ENCODE measurements around the gene STXBP5. TPM values are rescaled to one million over a fixed set of nuclear protein-coding genes. Genes with fewer than 3 reads are reported as not detected.
"Not testable (repeated sequence)": the region's sequence is repeated elsewhere in the genome, so short reads cannot be mapped to it uniquely, and the experiment has no call there.

STXBP5 gene
- total RNA-seq, 1 donor from 2014 or later, result 28.6 TPM

DNA sequence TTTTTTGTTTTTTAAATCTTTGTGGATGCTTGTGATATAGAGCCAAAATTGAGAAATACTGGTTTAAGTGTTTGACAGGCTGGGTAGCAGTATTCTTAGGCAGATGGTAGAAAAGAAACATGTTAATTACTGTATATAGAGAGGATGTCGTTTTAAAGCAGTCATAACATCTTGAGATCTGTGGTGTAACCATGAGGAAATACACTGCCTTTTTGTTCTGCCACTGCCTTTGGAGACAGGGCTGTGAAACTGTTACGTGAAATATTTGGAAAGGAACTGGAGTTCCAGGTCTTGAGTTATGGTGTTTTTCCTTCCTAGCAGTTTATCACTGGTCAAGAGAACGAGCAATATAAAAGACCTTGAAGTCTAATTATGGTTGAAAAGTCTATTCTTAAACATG is 19.5 kb downstream of the STXBP5 start:
- H3K4me3 Mint-ChIP-seq, result no peak overlapping the region
- no peaks in the 10 kb centered on the region for H3K9me3 Mint-ChIP-seq
- no peaks in the 10 kb centered on the region for H3K27me3 Mint-ChIP-seq
- no peak overlapping the region for H3K27ac Mint-ChIP-seq
- H3K36me3 Mint-ChIP-seq (ENCODE audit: low read depth), result peaks cover 29% of the 10 kb centered on the region
- intact Hi-C loops (cut with micrococcal nuclease), result no loop called here
- peaks cover 13% of the 10 kb centered on the region for H3K4me1 Mint-ChIP-seq
- no peak for DNase-seq

- Mint-ChIP-seq H3K9me3 (no peaks in the 10 kb centered on the region), H3K27me3 (no peaks in the 10 kb centered on the region), H3K4me3 (no peak overlapping the region), H3K4me1 (peaks cover 11% of the 10 kb centered on the region), H3K36me3 (ENCODE audit: low read depth) (peaks cover 19% of the 10 kb centered on the region), H3K27ac (no peak overlapping the region)
- intact Hi-C loops (cut with micrococcal nuclease), result no loop called here
- DNase-seq, result no peak
These were observed 22.0 kb downstream of the STXBP5 start for GRCh38 chr6:147226163-147226724.

DNA sequence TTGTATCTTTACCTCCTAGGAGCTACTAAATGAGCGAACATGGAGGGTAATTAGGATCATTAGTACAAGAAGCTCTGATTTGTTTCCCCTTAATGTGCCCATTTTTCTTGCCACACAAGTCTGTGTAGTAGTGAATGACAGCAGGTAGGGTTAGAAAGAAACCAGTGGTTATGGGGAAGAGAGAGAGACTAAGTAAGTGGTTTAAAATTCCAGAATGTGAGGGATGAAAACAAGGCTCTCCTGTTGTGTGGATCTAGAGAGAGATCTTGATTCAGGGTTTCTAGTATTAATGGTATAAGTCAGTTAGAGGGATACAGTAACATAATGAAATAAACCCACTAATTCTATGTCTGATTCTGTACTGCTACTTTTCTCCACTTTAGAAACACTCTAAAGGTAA is 22.7 kb downstream of the STXBP5 start:
- Mint-ChIP-seq H3K36me3 (ENCODE audit: low read depth) (peaks cover 18% of the 10 kb centered on the region), H3K4me1 (peaks cover 9% of the 10 kb centered on the region), H3K27ac (no peak overlapping the region), H3K4me3 (no peak overlapping the region), H3K9me3 (no peaks in the 10 kb centered on the region), H3K27me3 (no peaks in the 10 kb centered on the region)
- no peak for DNase-seq
- intact Hi-C loops (cut with micrococcal nuclease), result no loop called here

DNA sequence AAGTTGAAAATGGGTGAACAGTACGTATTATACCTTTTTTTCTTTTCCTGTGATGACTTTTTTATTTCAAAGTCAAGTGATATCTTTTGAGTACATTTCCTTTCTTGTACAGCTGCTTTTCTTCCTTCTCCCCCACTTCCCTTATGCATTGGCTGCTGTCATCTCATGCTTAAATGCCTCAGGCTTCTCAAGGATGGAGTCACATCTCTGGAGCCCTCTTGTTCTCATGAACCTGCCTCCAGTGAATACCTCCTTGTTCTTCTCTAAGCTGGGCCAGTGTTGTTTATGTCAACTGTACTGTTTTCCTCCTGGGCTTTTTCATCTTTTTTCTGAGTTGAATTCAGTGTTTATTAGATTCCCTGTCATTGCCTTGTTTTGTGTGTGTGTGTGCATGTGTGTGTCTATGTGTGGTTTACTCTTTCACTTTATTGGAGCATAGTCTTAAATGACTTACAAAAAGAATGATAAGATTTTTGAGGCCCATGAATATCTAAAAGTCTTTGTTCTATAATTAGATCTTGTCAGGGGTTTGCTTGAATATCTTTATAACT is 23.6 kb downstream of the STXBP5 start:
- H3K36me3 Mint-ChIP-seq (ENCODE audit: low read depth), result peaks cover 13% of the 10 kb centered on the region
- H3K4me1 Mint-ChIP-seq, result peaks cover 7% of the 10 kb centered on the region
- no peaks in the 10 kb centered on the region for H3K27me3 Mint-ChIP-seq
- no peak overlapping the region for H3K4me3 Mint-ChIP-seq
- no peak overlapping the region for H3K27ac Mint-ChIP-seq
- no peak for DNase-seq
- no peaks in the 10 kb centered on the region for H3K9me3 Mint-ChIP-seq
- intact Hi-C loops (cut with micrococcal nuclease), result no loop called here

DNA sequence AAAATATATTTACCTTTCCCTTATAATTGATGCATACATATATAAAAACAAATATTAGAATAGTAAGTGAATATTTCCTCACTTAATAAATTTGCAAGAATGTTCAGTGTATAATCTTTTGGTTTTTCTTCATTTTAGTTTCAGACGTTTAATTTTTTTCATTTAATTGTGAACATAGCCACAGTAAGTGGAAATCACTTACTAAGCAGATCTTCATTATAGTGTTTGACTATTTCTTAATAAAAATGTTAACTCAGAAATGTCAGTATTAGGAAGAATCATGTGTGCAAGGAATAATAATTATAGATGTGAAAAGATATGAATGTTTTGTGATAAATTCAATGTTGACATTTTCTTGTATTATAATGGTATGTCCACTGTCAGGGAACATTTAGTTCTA is 27.4 kb downstream of the STXBP5 start:
- H3K36me3 Mint-ChIP-seq (ENCODE audit: low read depth), result peaks cover 10% of the 10 kb centered on the region
- peaks cover 7% of the 10 kb centered on the region for H3K4me1 Mint-ChIP-seq
- H3K4me3 Mint-ChIP-seq, result no peak overlapping the region
- no peaks in the 10 kb centered on the region for H3K27me3 Mint-ChIP-seq
- H3K9me3 Mint-ChIP-seq, result no peaks in the 10 kb centered on the region
- no peak overlapping the region for H3K27ac Mint-ChIP-seq
- intact Hi-C loops (cut with micrococcal nuclease), result no loop called here
- DNase-seq, result no peak

DNA sequence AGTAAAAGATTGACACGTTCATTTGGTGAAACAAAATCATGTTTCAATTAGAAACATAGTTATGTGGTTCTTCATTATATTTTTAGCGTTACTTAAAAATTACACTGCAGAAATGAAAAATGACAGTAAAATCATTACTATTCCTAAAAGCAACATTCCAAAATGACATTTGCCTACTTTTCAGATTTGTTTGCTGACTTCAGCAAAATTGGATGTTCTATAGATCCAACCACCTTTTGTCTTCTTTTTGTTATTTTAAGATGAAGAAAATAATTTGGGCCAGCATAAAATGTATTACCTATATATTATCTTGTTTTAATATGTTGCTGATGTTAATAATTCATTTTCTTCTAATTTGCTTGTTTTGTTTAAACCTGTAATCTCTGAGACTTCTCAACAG is 30.5 kb downstream of the STXBP5 start:
- no peak overlapping the region for H3K4me3 Mint-ChIP-seq
- intact Hi-C loops (cut with micrococcal nuclease), result no loop called here
- no peak for DNase-seq
- H3K27ac Mint-ChIP-seq, result no peak overlapping the region
- H3K27me3 Mint-ChIP-seq, result no peaks in the 10 kb centered on the region
- H3K9me3 Mint-ChIP-seq, result no peaks in the 10 kb centered on the region
- no peaks in the 10 kb centered on the region for H3K4me1 Mint-ChIP-seq
- H3K36me3 Mint-ChIP-seq (ENCODE audit: low read depth), result peaks cover 22% of the 10 kb centered on the region

DNA sequence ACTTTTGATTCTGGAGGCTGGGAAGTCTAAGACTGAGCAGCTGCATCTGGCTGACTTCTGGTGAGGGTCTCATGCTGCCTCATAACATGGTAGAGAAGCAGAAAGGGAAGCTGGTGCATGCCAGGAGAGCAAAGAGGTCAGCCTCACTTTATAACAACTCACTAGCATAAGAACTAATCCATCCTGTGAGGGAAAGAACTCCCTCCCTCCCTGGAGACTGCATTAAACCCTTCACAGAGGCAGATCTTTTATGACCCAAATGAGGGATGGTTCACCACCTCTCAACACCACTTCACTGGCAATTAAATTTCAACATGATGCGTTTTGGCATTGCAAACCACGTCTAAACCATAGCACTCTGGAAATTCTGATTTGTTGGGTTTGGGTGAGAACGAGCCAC is 33.9 kb downstream of the STXBP5 start:
- no peaks in the 10 kb centered on the region for H3K27me3 Mint-ChIP-seq

DNA sequence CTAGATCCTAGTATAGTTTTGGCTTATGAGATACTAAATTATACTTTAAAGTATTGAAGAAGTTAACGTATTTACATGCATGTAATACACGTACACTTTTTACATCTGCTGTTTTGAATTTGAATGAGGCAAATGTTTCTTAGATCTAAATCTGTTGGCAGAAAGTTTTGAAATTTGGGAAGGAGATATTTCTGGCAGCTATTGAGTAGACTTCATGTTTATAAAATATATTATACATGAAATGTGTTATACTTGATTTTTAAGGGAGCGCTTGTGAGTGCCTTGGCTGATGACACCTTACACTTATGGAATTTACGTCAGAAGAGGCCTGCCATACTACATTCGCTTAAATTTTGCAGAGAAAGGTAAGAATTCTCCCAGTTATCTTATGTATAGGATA is 34.7 kb downstream of the STXBP5 start:
- Mint-ChIP-seq H3K4me1 (no peaks in the 10 kb centered on the region), H3K27me3 (no peaks in the 10 kb centered on the region), H3K9me3 (no peaks in the 10 kb centered on the region), H3K27ac (no peak overlapping the region), H3K36me3 (ENCODE audit: low read depth) (peaks cover 26% of the 10 kb centered on the region), H3K4me3 (no peak overlapping the region)
- intact Hi-C loops (cut with micrococcal nuclease), result no loop called here
- DNase-seq, result no peak

More for the DNA sequence above, 33.9 kb downstream of the STXBP5 start:
- H3K4me3 Mint-ChIP-seq, result no peak overlapping the region
- H3K36me3 Mint-ChIP-seq (ENCODE audit: low read depth), result peaks cover 25% of the 10 kb centered on the region
- no peaks in the 10 kb centered on the region for H3K4me1 Mint-ChIP-seq
- no peak for DNase-seq
- intact Hi-C loops (cut with micrococcal nuclease), result no loop called here
- no peaks in the 10 kb centered on the region for H3K9me3 Mint-ChIP-seq
- H3K27ac Mint-ChIP-seq, result no peak overlapping the region

DNA sequence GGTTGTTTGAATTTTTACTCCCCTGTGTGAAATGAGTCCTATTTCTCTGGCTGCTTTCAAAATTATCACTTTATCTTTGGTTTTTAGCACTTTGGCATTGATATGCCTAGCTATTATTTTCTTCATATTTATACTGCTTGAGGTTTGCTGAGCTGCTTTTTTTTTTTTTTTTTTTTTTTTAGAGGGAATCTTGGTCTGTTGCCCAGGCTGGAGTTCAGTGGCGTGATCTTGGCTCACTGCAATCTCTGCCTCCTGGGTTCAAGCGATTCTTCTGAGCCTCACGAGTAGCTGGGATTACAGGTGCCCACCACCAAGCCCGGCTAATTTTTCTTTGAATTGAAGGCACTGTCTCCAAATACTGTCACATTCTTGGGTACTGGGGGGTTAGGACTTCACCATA is 40.6 kb downstream of the STXBP5 start:
- no peak overlapping the region for H3K4me3 Mint-ChIP-seq
- H3K27me3 Mint-ChIP-seq, result no peaks in the 10 kb centered on the region
- intact Hi-C loops (cut with micrococcal nuclease), result no loop called here
- no peak overlapping the region for H3K27ac Mint-ChIP-seq
- H3K4me1 Mint-ChIP-seq, result peaks cover 4% of the 10 kb centered on the region
- DNase-seq, result no peak
- H3K36me3 Mint-ChIP-seq (ENCODE audit: low read depth), result peaks cover 35% of the 10 kb centered on the region
- H3K9me3 Mint-ChIP-seq, result peaks cover 6% of the 10 kb centered on the region

DNA sequence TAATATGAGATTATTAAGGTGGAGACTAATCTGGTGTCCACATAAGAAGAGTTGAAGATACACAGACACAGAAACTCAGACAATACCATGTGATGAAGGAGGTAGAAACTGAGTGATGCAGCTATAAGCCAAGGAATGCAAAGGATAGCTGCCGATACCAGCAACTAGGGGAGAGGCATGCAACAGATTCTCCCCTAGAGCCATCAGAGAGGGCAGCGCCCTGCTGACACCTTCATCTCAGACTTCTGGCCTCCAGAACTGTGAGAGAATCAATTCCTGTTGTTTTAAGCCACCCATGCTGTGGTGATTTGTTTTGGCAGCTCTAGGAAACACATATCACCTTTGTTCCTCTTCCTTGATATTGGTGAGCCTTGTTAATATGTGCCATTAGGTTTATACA is 41.5 kb downstream of the STXBP5 start:
- peaks cover 8% of the 10 kb centered on the region for H3K9me3 Mint-ChIP-seq
- no peak for DNase-seq
- H3K36me3 Mint-ChIP-seq (ENCODE audit: low read depth), result peaks cover 39% of the 10 kb centered on the region
- H3K27ac Mint-ChIP-seq, result no peak overlapping the region
- intact Hi-C loops (cut with micrococcal nuclease), result no loop called here
- no peaks in the 10 kb centered on the region for H3K27me3 Mint-ChIP-seq
- no peak overlapping the region for H3K4me3 Mint-ChIP-seq
- H3K4me1 Mint-ChIP-seq, result peaks cover 4% of the 10 kb centered on the region

DNA sequence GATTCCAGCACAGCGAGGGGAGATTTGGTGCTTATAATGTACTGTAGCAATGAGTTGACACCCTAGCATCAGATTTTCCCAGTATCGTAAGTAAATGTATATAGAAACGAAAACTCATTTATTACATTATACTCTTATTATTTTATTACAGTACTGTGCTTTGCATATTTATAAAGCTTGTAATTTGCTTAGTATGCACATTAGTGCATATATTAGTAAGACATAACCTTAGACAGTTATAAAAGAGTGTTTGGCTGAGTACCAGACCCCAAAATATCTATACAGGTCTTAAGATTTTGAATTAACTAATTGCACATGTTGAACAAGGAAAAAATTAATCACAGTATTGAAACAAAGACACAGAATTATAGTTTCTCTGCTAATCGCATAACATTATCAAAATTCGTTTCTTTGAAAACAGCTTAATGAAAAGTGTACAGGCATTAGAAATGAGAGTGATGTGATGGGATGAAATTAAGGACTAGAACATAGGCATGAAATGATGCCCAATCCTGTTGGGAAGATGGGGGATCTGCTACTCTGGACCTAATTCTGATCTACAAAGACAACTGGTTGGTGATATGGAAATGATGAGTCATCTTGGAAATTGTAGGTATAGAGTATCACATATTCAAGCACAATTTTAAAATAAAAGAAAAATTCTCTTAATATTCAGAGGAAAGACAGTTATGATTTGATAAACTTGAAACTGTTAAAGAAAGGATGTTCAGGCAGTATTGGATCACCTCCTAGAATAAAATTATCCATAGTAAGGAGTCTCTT is 42.8 kb downstream of the STXBP5 start:
- Mint-ChIP-seq H3K4me3 (no peak overlapping the region), H3K4me1 (peaks cover 4% of the 10 kb centered on the region), H3K27ac (no peak overlapping the region), H3K27me3 (no peaks in the 10 kb centered on the region), H3K9me3 (peaks cover 12% of the 10 kb centered on the region), H3K36me3 (ENCODE audit: low read depth) (peaks cover 48% of the 10 kb centered on the region)
- intact Hi-C loops (cut with micrococcal nuclease), result no loop called here
- no peak for DNase-seq

DNA sequence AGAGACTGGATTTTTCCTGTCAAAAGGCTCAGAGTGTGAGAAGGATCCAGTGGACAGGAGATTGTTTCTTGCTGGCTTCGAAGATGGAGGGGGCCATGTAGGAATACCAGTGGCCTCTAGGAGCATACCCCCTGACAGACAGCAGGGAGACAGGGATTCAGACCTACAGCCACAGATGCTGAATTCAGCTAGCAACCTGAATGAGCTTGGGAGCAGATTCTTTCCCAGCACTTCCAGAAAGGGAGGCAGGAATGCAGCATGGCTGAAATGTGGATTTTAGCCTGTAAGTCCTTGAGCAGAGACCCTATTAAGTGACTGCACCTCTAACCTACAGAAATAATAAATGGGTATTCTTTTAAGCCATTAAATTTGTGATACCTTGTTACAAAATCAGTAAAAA is 44.6 kb downstream of the STXBP5 start:
- H3K36me3 Mint-ChIP-seq (ENCODE audit: low read depth), result peaks cover 63% of the 10 kb centered on the region
- no peaks in the 10 kb centered on the region for H3K27me3 Mint-ChIP-seq
- H3K27ac Mint-ChIP-seq, result no peak overlapping the region
- peaks cover 23% of the 10 kb centered on the region for H3K9me3 Mint-ChIP-seq
- DNase-seq, result no peak
- H3K4me3 Mint-ChIP-seq, result no peak overlapping the region
- intact Hi-C loops (cut with micrococcal nuclease), result no loop called here
- H3K4me1 Mint-ChIP-seq, result peaks cover 8% of the 10 kb centered on the region

GRCh38 chr6:147251072-147251471 is 46.9 kb downstream of the STXBP5 start:
- DNase-seq, result no peak
- Mint-ChIP-seq H3K4me1 (peaks cover 4% of the 10 kb centered on the region), H3K27ac (no peak overlapping the region), H3K4me3 (no peak overlapping the region), H3K27me3 (no peaks in the 10 kb centered on the region), H3K9me3 (peaks cover 30% of the 10 kb centered on the region), H3K36me3 (ENCODE audit: low read depth) (peaks cover 56% of the 10 kb centered on the region)
- intact Hi-C loops (cut with micrococcal nuclease), result no loop called here

GRCh38 chr6:147254929-147255473 is 50.8 kb downstream of the STXBP5 start:
- H3K9me3 Mint-ChIP-seq, result peaks cover 22% of the 10 kb centered on the region
- intact Hi-C loops (cut with micrococcal nuclease); H3K27me3 Mint-ChIP-seq: not testable (repeated sequence)

More at GRCh38 chr6:147254929-147255473, 50.8 kb downstream of the STXBP5 start:
- H3K4me3 Mint-ChIP-seq, DNase-seq, H3K4me1 Mint-ChIP-seq, H3K27ac Mint-ChIP-seq: not testable (repeated sequence)
- peaks cover 40% of the 10 kb centered on the region for H3K36me3 Mint-ChIP-seq (ENCODE audit: low read depth)
